DOHH2 (cell line): ENCODE measurements around the gene UTY.

Experiments used
- EZH2phosphoT487 ChIP-seq: fragments of 200-600 bp; sonication (generic); IDR thresholded peaks from 2 replicates; pipeline ENCODE4 v1.6.1; 2017; ENCODE audit warnings: borderline replicate concordance, mild to moderate bottlenecking, antibody characterized with exemption, low read length, moderate library complexity, mixed read lengths
- TF ChIP-seq, protein P1 (sequence below): fragments of 200-600 bp; sonication (generic); IDR thresholded peaks from one replicate; pipeline ENCODE4 v1.5.1; 2014; ENCODE audit warnings: antibody characterized with exemption, mild to moderate bottlenecking, low read depth, low read length; ENCODE audit not compliant: poor library complexity, severe bottlenecking

DNA sequence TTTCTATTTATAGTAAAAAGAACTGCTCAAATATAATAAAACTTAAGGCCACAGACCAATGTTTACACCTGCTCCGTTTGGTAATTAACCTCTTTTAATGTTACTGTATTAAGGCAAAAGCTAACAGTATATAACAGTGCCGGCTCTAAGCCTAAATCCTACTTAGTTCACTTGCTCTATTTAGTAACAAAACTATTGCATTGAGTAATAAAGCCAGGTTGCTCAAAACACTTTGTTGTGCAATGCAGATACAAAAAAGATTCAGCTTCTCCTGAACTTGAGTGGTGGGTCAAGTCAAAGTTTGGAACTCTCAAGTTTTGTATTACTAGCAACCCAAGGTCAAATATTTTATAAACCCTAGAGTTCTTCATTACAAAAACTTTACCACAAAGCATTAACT lies 116.2 kb downstream of the UTY start:
- no peak for TF ChIP-seq EZH2phosphoT487
- TF ChIP-seq, protein P1, sequence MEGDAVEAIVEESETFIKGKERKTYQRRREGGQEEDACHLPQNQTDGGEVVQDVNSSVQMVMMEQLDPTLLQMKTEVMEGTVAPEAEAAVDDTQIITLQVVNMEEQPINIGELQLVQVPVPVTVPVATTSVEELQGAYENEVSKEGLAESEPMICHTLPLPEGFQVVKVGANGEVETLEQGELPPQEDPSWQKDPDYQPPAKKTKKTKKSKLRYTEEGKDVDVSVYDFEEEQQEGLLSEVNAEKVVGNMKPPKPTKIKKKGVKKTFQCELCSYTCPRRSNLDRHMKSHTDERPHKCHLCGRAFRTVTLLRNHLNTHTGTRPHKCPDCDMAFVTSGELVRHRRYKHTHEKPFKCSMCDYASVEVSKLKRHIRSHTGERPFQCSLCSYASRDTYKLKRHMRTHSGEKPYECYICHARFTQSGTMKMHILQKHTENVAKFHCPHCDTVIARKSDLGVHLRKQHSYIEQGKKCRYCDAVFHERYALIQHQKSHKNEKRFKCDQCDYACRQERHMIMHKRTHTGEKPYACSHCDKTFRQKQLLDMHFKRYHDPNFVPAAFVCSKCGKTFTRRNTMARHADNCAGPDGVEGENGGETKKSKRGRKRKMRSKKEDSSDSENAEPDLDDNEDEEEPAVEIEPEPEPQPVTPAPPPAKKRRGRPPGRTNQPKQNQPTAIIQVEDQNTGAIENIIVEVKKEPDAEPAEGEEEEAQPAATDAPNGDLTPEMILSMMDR: no peak
